Mesendoderm (in vitro differentiated cells): ENCODE data around the gene EEF1AKMT3. TPM values are rescaled to one million over a fixed set of nuclear protein-coding genes. Genes with fewer than 3 reads are reported as not detected.

ENCODE experiments used
- small RNA-seq: library from polyadenylated mRNA; stranded (forward); fragments of <200 nt; extraction: miRNeasy Mini kit (QIAGEN cat#:217004); gene quantifications from one replicate; pipeline ENCODE3, GENCODE V24; 2013; ENCODE audit not compliant: insufficient read depth

EEF1AKMT3 gene

Small RNA genes within 50 kb of the gene (small RNA-seq; reads per million reads assigned to genes)
- gene MIR26A2: 19.7 reads per million, percentile 91 among the genes with 10 or more reads in this experiment
- gene RNU6-1083P: not detected
